Osteoblast (primary cell): Measurements from ENCODE around the gene MBD5. TPM values are rescaled to one million over a fixed set of nuclear protein-coding genes. Genes with fewer than 3 reads are reported as not detected.
A peak's percentile ranks its signal among the peaks of the same experiment; 100 is the strongest.

Experiments used
- DNase-seq: peaks from one replicate; pipeline ENCODE4 v3.0.0; 2011; ENCODE audit warnings: low spot score, mixed read lengths; ENCODE audit not compliant: insufficient read length; ENCODE audit errors: missing footprints
- H2AFZ ChIP-seq: 2 replicates; pipeline ENCODE4 v1.6.0; 2011; ENCODE audit warnings: mild to moderate bottlenecking, low read length
- H3K27ac ChIP-seq: 2 replicates; pipeline ENCODE4 v1.5.1; 2011; ENCODE audit warnings: mild to moderate bottlenecking, low read depth, low read length, moderate library complexity
- H3K27me3 ChIP-seq: 2 replicates; pipeline ENCODE4 v1.6.0; 2012; ENCODE audit warnings: mild to moderate bottlenecking, control low read depth, inconsistent platforms, low read length, moderate library complexity; ENCODE audit not compliant: insufficient read depth
- H3K36me3 ChIP-seq: 2 replicates; pipeline ENCODE4 v1.5.1; 2011; ENCODE audit warnings: mild to moderate bottlenecking, low read length, control low read depth, moderate library complexity; ENCODE audit not compliant: insufficient read depth
- H3K4me1 ChIP-seq: 2 replicates; pipeline ENCODE4 v1.5.1; 2011; ENCODE audit warnings: mild to moderate bottlenecking, low read length, control low read depth, moderate library complexity; ENCODE audit not compliant: insufficient read depth
- H3K4me2 ChIP-seq: 2 replicates; pipeline ENCODE4 v1.6.0; 2011; ENCODE audit warnings: mild to moderate bottlenecking, low read length; ENCODE audit not compliant: insufficient read depth
- H3K4me3 ChIP-seq: fragments of 200-600 bp; sonication (generic); 3 replicates; pipeline ENCODE4 v1.5.1; 2012; ENCODE audit warnings: mild to moderate bottlenecking, low read length, inconsistent platforms; ENCODE audit not compliant: insufficient read depth
- H3K79me2 ChIP-seq: 2 replicates; pipeline ENCODE4 v1.6.0; 2012; ENCODE audit warnings: mild to moderate bottlenecking, low read length, control low read depth, inconsistent platforms; ENCODE audit not compliant: insufficient read depth
- H3K9me3 ChIP-seq: 2 replicates; pipeline ENCODE4 v1.5.1; 2011; ENCODE audit warnings: low read depth, low read length, control low read depth
- H4K20me1 ChIP-seq: 2 replicates; pipeline ENCODE4 v1.6.0; 2012; ENCODE audit warnings: mild to moderate bottlenecking, low read length, control low read depth; ENCODE audit not compliant: insufficient read depth
- CTCF ChIP-seq: IDR thresholded peaks from 2 replicates; pipeline ENCODE4 v1.5.1; 2011; ENCODE audit warnings: mild to moderate bottlenecking, low read depth, low read length, moderate library complexity; ENCODE audit errors: extremely low read depth
- small RNA-seq: library from RNA; depleted of rRNA; stranded (forward); fragments of <200 nt; gene quantifications from one replicate; pipeline ENCODE3, GENCODE V24; 2012
- total RNA-seq: library from RNA; depleted of rRNA; stranded (reverse); fragments of >200 nt; gene quantifications from 2 replicates; pipeline ENCODE4 v1.2.3, GENCODE V29; 2012

Gene MBD5
- total RNA-seq, 1 donor = 22.4 TPM

- no peaks in the 10 kb centered on the region for H4K20me1 ChIP-seq
- no peaks in the 10 kb centered on the region for H3K79me2 ChIP-seq
- no peak overlapping the region for H3K27ac ChIP-seq
- H3K36me3 ChIP-seq = no peaks in the 10 kb centered on the region
- DNase-seq = no peak
- H3K9me3 ChIP-seq = no peaks in the 10 kb centered on the region
- TF ChIP-seq CTCF = no peak
- no peak overlapping the region for H3K4me2 ChIP-seq
- H3K4me3 ChIP-seq = no peak overlapping the region
- peaks cover under 1% of the 10 kb centered on the region for H3K27me3 ChIP-seq
- H3K4me1 ChIP-seq = no peaks in the 10 kb centered on the region
- H2AFZ ChIP-seq = no peak overlapping the region
Measured at GRCh38 chr2:148561389-148561788, 540.5 kb downstream of the MBD5 start.

GRCh38 chr2:148565272-148565894 lies 544.5 kb downstream of the MBD5 start:
- Histone ChIP-seq H3K4me2 (no peak overlapping the region), H3K27me3 (peaks cover 2% of the 10 kb centered on the region), H3K79me2 (no peaks in the 10 kb centered on the region), H3K36me3 (no peaks in the 10 kb centered on the region), H3K9me3 (no peaks in the 10 kb centered on the region), H3K4me3 (no peak overlapping the region), H3K27ac (no peak overlapping the region), H2AFZ (no peak overlapping the region), H4K20me1 (no peaks in the 10 kb centered on the region), H3K4me1 (no peaks in the 10 kb centered on the region)
- peak; percentile 6 for TF ChIP-seq CTCF
- DNase-seq = no peak

Small RNA genes lying within 50 kb of the gene (small RNA-seq; reads per million reads assigned to genes)
- not detected for gene RF00554

Other genes with a start within 250 kb of the MBD5 start
- gene ACVR2A, start 176.1 kb upstream of the MBD5 start, total RNA-seq = 36.8 and 39.4 TPM in 2 replicates
- 22.4 and 24.8 TPM in 2 replicates for gene ORC4, start 354 bp upstream of the MBD5 start, total RNA-seq